K562 (cell line): ENCODE results near the gene PRDX1. TPM values are rescaled to one million over a fixed set of nuclear protein-coding genes. Genes with fewer than 3 reads are reported as not detected.

Source experiments
- ATAC-seq: fragments of 200-7000 bp; cut with Tn5 transposase; 3 replicates; pipeline ENCODE4 v1.9.1; 2020; ENCODE audit warnings: moderate library complexity
- BruUV-seq: library from RNA; stranded (reverse); fragments of 400-500 nt; replicated peaks from 2 replicates; lab custom pipeline; 2021; lab: Mats Ljungman, UMichigan
- CTCF ChIA-PET: fragments of 300-600 bp; formaldehyde crosslinking; extraction: SDS; loops from one replicate; lab custom pipeline; 2021; ENCODE audit warnings: low intra/inter-chr PET ratio; lab: Yijun Ruan, JAX
- POLR2A ChIA-PET: fragments of 300-600, 350-650 bp; sonication (Branson Sonifier 250); formaldehyde crosslinking; extraction: SDS; loops from one replicate; lab custom pipeline; 2021; ENCODE audit warnings: antibody characterized with exemption, inconsistent platforms; lab: Yijun Ruan, JAX
- DNase-seq, 4 experiments: peaks; one replicate each; pipeline versions ENCODE4 v3.0.0 to v3.0.0-alpha.2; 2011 to 2018; ENCODE audit warnings: low spot score in 3 of 4, mixed read lengths in 3 of 4; ENCODE audit errors: extremely low read depth in 1 of 4
- FAIRE-seq: peaks from 2 replicates; lab custom pipeline; 2011; peaks lifted over from hg19 to GRCh38; lab: Jason Lieb, UNC
- H2AFZ ChIP-seq: 2 replicates; pipeline ENCODE4 v1.6.0; 2011; ENCODE audit warnings: low read depth, low read length, control low read depth, inconsistent platforms
- H3K27ac ChIP-seq: fragments of 200-600 bp; 3 replicates; pipeline ENCODE4 v1.8.0; 2011; ENCODE audit warnings: low read depth, mild to moderate bottlenecking, control low read depth, inconsistent platforms, low read length, moderate library complexity, mixed read lengths; ENCODE audit errors: extremely low read depth
- H3K27me3 ChIP-seq, 2 experiments: fragments of 300-600 bp in 1 of 2; 2 replicates in 1 of 2; 3 replicates in 1 of 2; pipeline versions ENCODE4 v1.6.0 to v1.8.0; 2011; ENCODE audit warnings: inconsistent platforms in 2 of 2, low read length in 2 of 2, mild to moderate bottlenecking in 1 of 2, mixed read lengths in 1 of 2, moderate library complexity in 1 of 2; ENCODE audit not compliant: control insufficient read depth in 2 of 2, insufficient read depth in 2 of 2
- H3K36me3 ChIP-seq: fragments of 300-600 bp; 3 replicates; pipeline ENCODE4 v1.8.0; 2011; ENCODE audit warnings: mild to moderate bottlenecking, low read length, inconsistent platforms; ENCODE audit not compliant: control insufficient read depth, insufficient read depth
- H3K4me1 ChIP-seq, 2 experiments: fragments of 200-600 bp in 1 of 2; replicated peaks in 1 of 2; 2 replicates in 1 of 2; 3 replicates in 1 of 2; pipeline versions ENCODE4 v1.5.1 to v1.8.0; 2011; ENCODE audit warnings: inconsistent platforms in 2 of 2, low read length in 2 of 2, mild to moderate bottlenecking in 1 of 2, mixed read lengths in 1 of 2, moderate library complexity in 1 of 2; ENCODE audit not compliant: control insufficient read depth in 2 of 2, insufficient read depth in 2 of 2
- H3K4me2 ChIP-seq: 2 replicates; pipeline ENCODE4 v1.6.1; 2011; ENCODE audit warnings: low read length, control low read depth, inconsistent platforms, mixed read lengths; ENCODE audit not compliant: insufficient read depth
- H3K4me3 ChIP-seq: fragments of 200-600 bp; sonication (generic), shearing (Covaris generic); 2 replicates; pipeline ENCODE4 v1.5.1; 2016; ENCODE audit warnings: control low read depth, inconsistent platforms
- H3K79me2 ChIP-seq: fragments of 200-600 bp; 3 replicates; pipeline ENCODE4 v1.8.0; 2011; ENCODE audit warnings: low read length, inconsistent platforms; ENCODE audit not compliant: control insufficient read depth, insufficient read depth
- H3K9ac ChIP-seq, 2 experiments: 2 replicates each; pipeline versions ENCODE4 v1.6.0 to v1.6.1; 2011; ENCODE audit warnings: low read depth in 2 of 2, low read length in 2 of 2, control low read depth in 1 of 2, inconsistent platforms in 1 of 2, mild to moderate bottlenecking in 1 of 2, mixed read lengths in 1 of 2; ENCODE audit not compliant: insufficient read depth in 1 of 2
- H3K9me1 ChIP-seq: one replicate; pipeline ENCODE4 v1.6.0; 2011; ENCODE audit warnings: inconsistent platforms, mild to moderate bottlenecking, low read length, moderate library complexity; ENCODE audit not compliant: control insufficient read depth, insufficient read depth
- H3K9me3 ChIP-seq: replicated peaks from 2 replicates; pipeline ENCODE4 v1.5.1; 2011; ENCODE audit warnings: low read depth, low read length, inconsistent platforms; ENCODE audit not compliant: control insufficient read depth, insufficient read depth
- H4K20me1 ChIP-seq: replicated peaks from 2 replicates; pipeline ENCODE4 v1.6.1; 2011; ENCODE audit warnings: low read length, inconsistent platforms, mixed read lengths; ENCODE audit not compliant: control insufficient read depth, insufficient read depth
- ADNP ChIP-seq: fragments of 200-800 bp; sonication (Bioruptor generic); IDR thresholded peaks from 2 replicates; pipeline ENCODE4 v1.6.1; 2016; ENCODE audit warnings: missing genetic modification characterization, missing compliant biosample characterization
- BMI1 ChIP-seq: fragments of 150-350 bp; IDR thresholded peaks from 2 replicates; pipeline ENCODE4 v1.6.1; 2014; ENCODE audit warnings: low read length
- CHD2 ChIP-seq: IDR thresholded peaks from 2 replicates; pipeline ENCODE4 v1.6.1; 2011; ENCODE audit warnings: low read depth, low read length
- CTCF ChIP-seq, 3 experiments: IDR thresholded peaks in 2 of 3; conservative IDR thresholded peaks in 1 of 3; 2 replicates each; pipeline ENCODE4 v1.5.1; 2011 to 2012; ENCODE audit warnings: low read length in 3 of 3, mild to moderate bottlenecking in 3 of 3, control low read depth in 2 of 3, improper control_type of control experiment in 1 of 3, inconsistent platforms in 1 of 3, low read depth in 1 of 3, mixed read lengths in 1 of 3, moderate library complexity in 1 of 3; ENCODE audit not compliant: insufficient read depth in 2 of 3
- KDM5B ChIP-seq: fragments of 200-600 bp; sonication (generic); IDR thresholded peaks from 2 replicates; pipeline ENCODE4 v1.6.1; 2012; ENCODE audit warnings: low read depth, mild to moderate bottlenecking, moderate library complexity, low read length, control low read depth, inconsistent platforms; ENCODE audit not compliant: insufficient replicate concordance
- MYNN ChIP-seq, 2 experiments: sonication (generic); formaldehyde crosslinking in 1 of 2; IDR thresholded peaks; 2 replicates each; pipeline versions ENCODE4 v1.5.0 to v1.6.1; 2016 to 2020; ENCODE audit warnings: antibody characterized with exemption in 1 of 2, missing genetic modification reagents in 1 of 2
- NFIC ChIP-seq: fragments of 450-650 bp; IDR thresholded peaks from 2 replicates; pipeline ENCODE4 v1.6.1; 2017; ENCODE audit warnings: mild to moderate bottlenecking, inconsistent platforms
- POLR2A ChIP-seq: fragments of 450-650 bp; conservative IDR thresholded peaks from 2 replicates; pipeline ENCODE4 v1.6.1; 2016
- POLR2AphosphoS2 ChIP-seq: IDR thresholded peaks from 2 replicates; pipeline ENCODE4 v1.6.1; 2012; ENCODE audit warnings: low read length, improper control_type of control experiment
- POLR2B ChIP-seq: fragments of 450-650 bp; IDR thresholded peaks from 2 replicates; pipeline ENCODE4 v1.6.1; 2018; ENCODE audit warnings: low read depth; ENCODE audit not compliant: partially characterized antibody
- POLR2G ChIP-seq: fragments of 200-400 bp; formaldehyde crosslinking; IDR thresholded peaks from 2 replicates; pipeline ENCODE4 v1.6.1; 2017; ENCODE audit warnings: low read depth, mild to moderate bottlenecking, antibody characterized with exemption, low read length, moderate library complexity
- RBFOX2 ChIP-seq: fragments of 200-400 bp; formaldehyde crosslinking; IDR thresholded peaks from 2 replicates; pipeline ENCODE4 v1.6.1; 2017; ENCODE audit warnings: low read depth, mild to moderate bottlenecking, low read length, moderate library complexity
- RBM39 ChIP-seq: fragments of 200-400 bp; formaldehyde crosslinking; optimal IDR thresholded peaks from 2 replicates; pipeline ENCODE3; 2018; ENCODE audit warnings: low read depth, low read length
- SAFB ChIP-seq: fragments of 200-400 bp; formaldehyde crosslinking; IDR thresholded peaks from 2 replicates; pipeline ENCODE4 v1.6.1; 2017; ENCODE audit warnings: low read depth, low read length, borderline replicate concordance
- SUPT5H ChIP-seq: fragments of 450-650 bp; IDR thresholded peaks from 2 replicates; pipeline ENCODE4 v1.6.1; 2016
- THRAP3 ChIP-seq: fragments of 450-650 bp; IDR thresholded peaks from 2 replicates; pipeline ENCODE4 v1.6.1; 2016; ENCODE audit warnings: mild to moderate bottlenecking, inconsistent platforms, borderline replicate concordance
- ZNF431 ChIP-seq: sonication (generic); formaldehyde crosslinking; IDR thresholded peaks from 2 replicates; pipeline ENCODE4 v1.8.0; 2022; ENCODE audit warnings: mild to moderate bottlenecking, missing genetic modification reagents
- WGBS: fragments of 100-300 bp; shearing (Covaris generic); methylation state at CpG from one replicate; pipeline ENCODE4 v1.1.6; 2016; ENCODE audit warnings: low coverage, mixed read lengths; ENCODE audit not compliant: insufficient coverage; ENCODE audit errors: missing lambda C conversion rate; 5-methylcytosine and 5-hydroxymethylcytosine counted together
- in situ Hi-C: fragments of 300-500 bp; cut with MboI; formaldehyde crosslinking; loops from 4 replicates; pipeline ENCODE4 v1.15.0; 2018; ENCODE audit warnings: inconsistent platforms, mixed read lengths
- intact Hi-C: fragments of 100-400 bp; cut with micrococcal nuclease; formaldehyde crosslinking; loops from 2 replicates; pipeline ENCODE4 v1.14.2; 2022
- polyA plus RNA-seq, 8 experiments: library from polyadenylated mRNA; depleted of rRNA in 4 of 8; stranded (reverse) in 5 of 8; unstranded in 3 of 8; fragments of >200 nt; fragmentation: Nextera tagmentation in 2 of 8; fragmentation: Illumina TruSeq in 1 of 8; extraction: Ambion mirVana in 2 of 8; extraction: Trizol in 1 of 8; gene quantifications; 2 replicates each; pipeline versions ENCODE4 v1.2.1 to v1.2.3, GENCODE V29; 2011 to 2014; ENCODE audit warnings: inconsistent platforms in 1 of 8, missing spikeins in 1 of 8
- total RNA-seq, 7 experiments: library from RNA; depleted of rRNA in 6 of 7; stranded (reverse); fragments of >200 nt in 6 of 7; fragmentation: Illumina TruSeq in 2 of 7; extraction: Trizol in 2 of 7; gene quantifications; 2 replicates each; pipeline versions ENCODE4 v1.2.1 to v1.2.3, GENCODE V29; 2011 to 2021; ENCODE audit warnings: low replicate concordance in 1 of 7

Gene PRDX1
- total and polyA plus RNA-seq, 9 of the 15 experiments (the other 6 are each of a cell fraction or from before 2014, with no cell fraction given) = 748 to 2,388 (median 1,045) TPM

- H4K20me1 ChIP-seq = no peaks in the 10 kb centered on the region
- H3K27ac ChIP-seq = no peak overlapping the region
- BruUV-seq = no TSS peak
- peaks cover 7% of the 10 kb centered on the region; the same call in 1 of the 3 replicates for H3K79me2 ChIP-seq
- 69% methylated on average over 15 of the region's 15 CpGs for WGBS
- no peak overlapping the region for H3K9ac ChIP-seq
- no peaks in the 10 kb centered on the region for H3K27me3 ChIP-seq
- no peak overlapping the region for H2AFZ ChIP-seq
- ChIA-PET POLR2A (interaction anchor here (0.5 to 5.6 kb wide), 12 partner anchors 8 to 791 kb away, joined by 3 to 67 read pairs (median 4); partner anchors contain the start of genes CCDC163, MMACHC, NASP and PRDX1), CTCF (no interaction called here)
- peak; percentile 63 for ATAC-seq
- DNase-seq = peak in 2 of 4 experiments; percentile 42 to 47
- H3K9me3 ChIP-seq = no peaks in the 10 kb centered on the region
- no peaks in the 10 kb centered on the region for H3K9me1 ChIP-seq
- no peaks in the 10 kb centered on the region; a peak in 1 of 5 replicates for H3K4me1 ChIP-seq
- H3K4me3 ChIP-seq = no peak overlapping the region
- no peak for TF ChIP-seq ADNP
- no peak for TF ChIP-seq SAFB
- peak; percentile 64 for TF ChIP-seq POLR2G
- no peak for TF ChIP-seq THRAP3
- peak; percentile 31 for TF ChIP-seq RBM39
- 0 out of 2 replicates have a peak, but pooled peaks have one; percentile 24 for TF ChIP-seq POLR2AphosphoS2
- no peak for TF ChIP-seq BMI1
- TF ChIP-seq KDM5B = peak; percentile 33
- TF ChIP-seq POLR2A = peak; percentile 68
- TF ChIP-seq ZNF431 (CRISPR knock-in tag) = no peak
- 0 out of 2 replicates have a peak, but pooled peaks have one; percentile 51 for TF ChIP-seq RBFOX2
- 0 out of 2 replicates have a peak, but pooled peaks have one; percentile 9 for TF ChIP-seq CHD2
- TF ChIP-seq NFIC = peak; percentile 26; the same call in 1 of the 2 replicates
- TF ChIP-seq CTCF (IDR thresholded peaks at IDR 0.05 in 2 of 3, conservative IDR thresholded peaks at IDR 0.05 in 1 of 3; ENCODE audit: insufficient read depth in 2 of 3, low read depth in 1 of 3, low read length in 3 of 3) = peak in 2 of 3 experiments; percentile 23 to 40; a peak in 1 of 6 replicates
- peak; percentile 26; the same call in 1 of the 2 replicates for TF ChIP-seq MYNN (IDR thresholded peaks at IDR 0.05)
- TF ChIP-seq MYNN (CRISPR knock-in tag; IDR thresholded peaks at IDR 0.05) = no peak
- peak; percentile 65 for TF ChIP-seq SUPT5H
- peak; percentile 52 for TF ChIP-seq POLR2B
- H3K36me3 ChIP-seq = peaks cover 78% of the 10 kb centered on the region
- no peak for FAIRE-seq
- intact Hi-C loops = no loop called here
- H3K4me2 ChIP-seq = no peak overlapping the region
- in situ Hi-C loops = no loop called here
These were observed 13.2 kb downstream of the PRDX1 start for GRCh38 chr1:45508295-45509151.
